HG03521 (cell line): Measurements from ENCODE around the gene OR2T10.
"Not testable (repeated sequence)": the region's sequence is repeated elsewhere in the genome, so short reads cannot be mapped to it uniquely, and the experiment has no call there.

Experiments
- ATAC-seq: cut with Tn5 transposase; IDR thresholded peaks from one replicate; pipeline ENCODE4 v1.9.1; 2021; ENCODE audit warnings: mild to moderate bottlenecking, moderate library complexity; ENCODE audit not compliant: unreplicated experiment

OR2T10 gene

DNA sequence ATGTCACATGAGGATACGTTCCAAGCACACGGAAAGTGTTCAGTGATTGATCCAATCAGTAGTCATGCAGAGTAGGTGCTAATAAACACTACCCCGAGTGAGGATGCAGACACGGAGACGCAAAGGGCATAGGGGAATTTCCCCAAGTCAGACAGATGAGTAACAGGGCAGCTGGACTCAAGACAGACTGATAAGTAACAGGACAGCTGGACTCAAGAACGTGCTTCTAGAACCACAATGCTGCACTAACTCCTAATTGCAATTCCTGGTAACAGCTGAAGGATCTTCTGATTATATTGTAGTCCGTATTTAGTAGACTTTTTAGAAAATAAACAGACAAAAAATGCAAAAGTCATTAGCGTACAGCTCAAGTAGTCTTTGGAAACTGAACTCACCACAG, 1.9 kb upstream of the OR2T10 start:
- no peak for ATAC-seq

DNA sequence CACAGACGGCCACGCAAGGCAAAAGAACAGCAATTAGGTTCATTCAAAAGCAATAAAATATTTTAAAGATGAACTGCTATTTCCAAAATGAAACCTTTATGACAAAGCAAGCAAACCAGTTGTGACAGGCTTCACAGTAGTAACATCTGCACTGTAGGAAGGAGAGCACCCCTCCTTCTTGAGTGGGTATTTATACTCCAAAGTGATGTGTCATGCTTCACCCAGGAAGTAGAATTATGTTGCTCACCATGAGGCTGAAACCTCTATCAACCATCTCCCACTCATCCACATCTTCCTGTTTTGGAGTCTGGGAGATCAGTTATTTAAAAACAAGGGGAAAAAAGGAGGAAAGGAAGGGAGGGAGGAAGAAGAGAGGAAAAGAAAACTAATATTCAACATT, 885 bp downstream of the OR2T10 start:
- no peak for ATAC-seq

DNA sequence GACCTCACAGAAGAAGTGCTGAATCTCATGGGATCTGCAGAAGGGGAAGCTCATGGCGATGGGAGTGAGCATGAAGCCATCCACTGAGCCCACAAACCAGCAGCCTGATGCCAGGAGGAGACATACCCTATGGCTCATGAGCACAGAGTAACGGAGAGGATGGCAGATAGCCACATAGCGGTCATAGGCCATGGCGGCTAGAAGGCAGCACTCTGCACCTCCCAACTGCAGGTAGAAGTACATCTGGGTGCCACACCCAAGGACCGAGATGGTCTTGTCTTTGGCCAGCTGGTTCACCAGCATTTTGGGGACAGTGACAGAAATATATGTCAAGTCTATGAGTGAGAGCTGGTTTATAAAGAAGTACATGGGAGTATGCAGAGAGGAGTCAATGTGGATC, 4.3 kb downstream of the OR2T10 start:
- no peak for ATAC-seq

DNA sequence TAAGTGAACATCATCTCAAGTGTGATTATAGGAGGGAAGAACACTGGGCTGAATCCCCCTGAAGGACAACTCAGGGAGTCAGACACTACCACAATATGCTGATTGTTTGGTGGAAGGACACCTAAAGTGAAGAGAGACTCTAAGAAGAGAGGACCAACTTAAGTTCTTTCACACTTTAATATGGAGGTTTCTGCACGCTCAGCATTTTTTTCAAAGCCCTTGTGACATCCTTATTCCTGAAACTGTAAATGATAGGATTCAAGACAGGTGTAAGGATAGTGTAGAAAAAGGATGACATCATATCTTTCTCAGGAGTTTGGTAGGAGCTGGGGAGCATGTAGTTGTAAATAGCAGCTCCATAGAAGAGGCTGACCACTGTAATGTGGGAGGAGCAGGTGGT, 4.8 kb downstream of the OR2T10 start:
- ATAC-seq: no peak

DNA sequence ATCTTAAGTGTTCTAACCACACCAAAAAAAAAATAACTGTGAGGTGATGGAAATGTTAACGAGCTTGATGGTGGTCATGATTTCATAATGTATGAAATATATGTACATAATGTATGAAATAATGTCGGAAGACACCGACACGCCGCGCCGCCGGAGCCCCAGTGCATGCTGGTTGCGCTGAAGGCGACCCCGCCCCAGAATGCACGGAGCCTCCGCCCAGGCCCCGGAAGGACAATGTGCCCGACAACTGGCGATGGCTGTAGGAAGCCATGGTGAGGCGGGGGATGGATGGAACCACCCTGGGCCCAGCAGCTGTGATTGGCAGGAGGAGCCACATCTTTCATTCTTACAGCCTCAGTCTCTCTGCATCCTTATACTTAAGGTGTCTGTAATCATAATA, 7.4 kb downstream of the OR2T10 start:
- no peak for ATAC-seq

DNA sequence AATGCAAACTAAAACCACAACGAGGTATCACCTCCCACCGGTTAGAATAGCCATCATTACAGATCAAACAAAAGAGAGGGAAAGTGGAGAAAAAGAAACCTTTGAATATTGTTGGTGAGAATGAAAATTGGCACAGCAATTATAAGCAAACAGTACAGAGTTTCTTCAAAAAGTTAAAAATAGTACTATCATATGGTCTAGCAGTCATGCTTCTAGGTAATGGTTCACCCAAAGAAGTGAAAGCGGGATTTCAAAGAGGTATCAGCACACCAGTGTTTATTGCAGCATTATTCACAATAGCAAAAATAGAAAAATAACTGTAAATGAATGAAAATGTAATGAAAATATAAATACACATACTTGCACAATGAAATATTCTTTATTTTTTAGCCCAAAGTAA, 8.2 kb downstream of the OR2T10 start:
- ATAC-seq: no peak

DNA sequence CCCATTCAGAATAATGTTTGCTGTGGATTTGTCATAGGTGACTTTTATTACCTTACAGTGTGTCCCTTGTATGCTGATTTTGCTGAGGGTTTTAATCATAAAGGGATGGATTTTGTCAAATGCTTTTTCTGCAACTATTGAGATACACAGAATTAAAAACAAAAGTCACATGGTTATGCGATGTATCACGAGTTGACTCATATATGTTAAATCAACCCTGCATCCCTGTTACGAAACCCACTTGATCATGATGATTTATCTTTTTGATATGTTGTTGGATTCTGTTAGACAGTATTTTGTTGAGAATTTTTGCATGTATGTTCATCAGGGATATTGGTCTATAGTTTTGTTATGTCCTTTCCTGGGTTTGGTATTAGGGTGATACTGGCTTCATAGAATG, 12.2 kb downstream of the OR2T10 start:
- no peak for ATAC-seq

DNA sequence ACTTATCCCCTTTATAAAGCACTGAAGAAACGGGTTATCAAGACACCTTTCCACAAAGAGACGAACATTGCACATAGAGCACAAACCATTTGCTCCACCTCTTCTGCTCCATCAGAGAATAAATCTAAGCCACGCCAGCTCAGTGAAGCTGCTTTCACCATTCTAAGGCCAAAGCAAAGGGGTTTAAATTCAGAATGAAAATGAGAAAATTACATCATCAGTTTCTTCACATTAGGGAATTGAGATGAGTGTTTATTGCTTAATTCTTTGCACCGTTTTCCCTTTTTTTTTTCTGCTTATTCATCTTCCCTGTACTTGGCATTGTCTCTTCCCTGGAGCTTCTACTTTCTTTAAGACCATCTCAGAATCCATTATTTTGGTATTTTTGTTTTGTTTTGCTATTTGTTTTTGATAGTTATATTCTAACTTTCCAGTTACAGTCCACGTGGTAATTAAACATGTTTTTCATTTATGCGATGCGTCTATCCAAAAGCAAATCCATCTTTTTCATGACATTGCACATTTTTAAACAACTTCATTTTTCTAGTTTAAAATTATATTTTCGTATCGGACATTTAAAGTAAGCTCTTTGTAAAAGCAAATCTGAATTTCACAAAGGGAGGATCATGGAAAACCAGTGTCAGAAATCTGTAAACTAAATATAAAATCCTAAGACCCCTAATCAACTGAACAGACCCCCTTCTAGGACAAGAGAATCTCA, 21.1 kb downstream of the OR2T10 start:
- no peak for ATAC-seq

DNA sequence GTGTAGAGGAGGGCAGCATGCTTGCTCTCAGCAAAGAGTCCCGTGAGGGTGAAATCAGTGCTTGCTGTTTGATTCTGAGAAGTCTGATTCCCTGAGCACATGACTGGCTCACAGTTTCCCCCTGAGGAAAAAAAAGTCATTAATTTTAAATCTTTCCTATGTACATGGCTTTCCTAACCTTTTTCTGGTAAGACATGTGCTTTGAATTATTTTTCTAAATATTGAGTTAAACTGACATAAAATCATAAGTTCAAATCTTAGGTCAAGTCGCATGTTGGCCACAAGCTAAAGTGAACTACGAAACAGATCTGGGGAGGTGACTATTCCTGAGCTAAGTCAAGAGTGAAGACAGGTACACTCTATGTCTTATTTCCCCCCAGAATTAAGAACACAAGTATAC, 22.8 kb downstream of the OR2T10 start, which contains the start of gene OR2T34:
Gene OR2T34, minus strand, starts transcription at position 101 of the 400 bp plus-strand sequence. Its CDS starts 0 bp downstream, at position 101.
- ATAC-seq: not testable (repeated sequence)

DNA sequence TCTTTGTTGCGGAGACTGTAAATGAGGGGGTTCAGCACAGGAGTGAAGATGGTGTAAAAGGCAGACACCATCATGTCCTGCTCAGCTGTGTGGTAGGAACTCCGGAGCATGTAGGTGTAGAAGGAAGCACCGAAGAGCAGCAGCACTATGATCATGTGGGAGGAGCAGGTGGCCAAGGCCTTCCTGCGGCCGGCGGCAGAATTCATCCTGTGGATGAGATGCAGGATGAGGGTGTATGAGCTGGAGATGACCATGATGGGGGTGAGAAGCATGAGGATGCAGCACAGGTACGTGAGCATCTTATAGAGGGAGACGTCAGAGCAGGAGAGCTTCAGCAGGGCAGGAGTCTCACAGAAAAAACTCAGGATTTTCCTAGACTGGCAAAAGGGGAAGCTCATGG, 23.6 kb downstream of the OR2T10 start:
- not testable (repeated sequence) for ATAC-seq

DNA sequence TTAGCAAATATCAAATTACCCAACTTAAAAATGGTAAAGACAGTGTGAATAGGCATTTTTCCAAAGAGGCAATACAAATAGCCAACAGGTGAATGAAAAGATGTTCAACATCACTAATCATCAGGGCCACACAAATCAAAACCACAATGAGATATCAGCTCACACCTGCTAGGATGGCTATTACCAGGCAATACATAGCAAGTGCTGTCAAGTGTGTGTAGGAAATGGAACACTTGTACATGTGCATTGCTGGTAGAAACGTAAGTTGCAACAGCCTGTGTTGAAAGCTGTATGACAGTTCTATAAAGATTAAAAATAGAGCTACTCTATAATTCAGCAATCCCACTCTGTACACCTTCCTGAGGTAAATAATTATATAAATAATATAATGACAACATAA, 25.5 kb downstream of the OR2T10 start:
- not testable (repeated sequence) for ATAC-seq

DNA sequence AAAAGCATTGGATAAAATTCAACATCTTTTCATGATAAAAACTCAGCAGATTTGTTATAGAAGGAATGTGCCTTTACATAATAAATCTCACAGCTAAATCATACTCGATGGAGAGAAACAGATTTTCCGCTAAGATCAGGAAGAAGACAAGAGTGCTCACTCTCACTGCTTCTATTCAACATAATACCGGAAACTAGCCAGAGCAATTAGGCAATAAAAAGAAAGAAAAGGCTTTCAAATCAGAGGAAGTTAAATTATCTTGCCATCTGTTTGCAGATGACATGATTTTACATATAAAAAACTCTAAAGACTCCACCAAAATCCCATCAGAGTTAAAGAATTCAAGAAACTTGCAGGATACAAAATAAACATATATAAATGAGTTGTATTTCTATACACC, 26.7 kb downstream of the OR2T10 start:
- not testable (repeated sequence) for ATAC-seq

DNA sequence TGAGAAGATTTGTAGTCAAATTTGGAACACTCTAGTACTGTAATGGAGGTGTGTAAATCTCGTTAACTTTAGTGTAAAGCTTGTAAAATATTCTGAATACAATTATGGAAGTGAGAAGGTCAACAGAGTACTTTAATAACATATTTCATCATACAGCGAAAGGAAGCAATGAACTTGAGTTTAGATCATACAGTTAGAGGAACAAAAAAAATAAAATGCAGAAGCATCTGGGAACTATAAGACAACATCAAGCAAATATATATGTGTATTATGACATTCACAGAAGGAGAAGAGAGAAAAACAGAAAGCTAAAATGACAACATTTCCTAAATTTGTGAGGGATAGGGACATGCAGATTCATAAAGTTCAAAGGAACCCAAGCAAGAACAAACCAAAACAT, 28.5 kb downstream of the OR2T10 start:
- not testable (repeated sequence) for ATAC-seq

DNA sequence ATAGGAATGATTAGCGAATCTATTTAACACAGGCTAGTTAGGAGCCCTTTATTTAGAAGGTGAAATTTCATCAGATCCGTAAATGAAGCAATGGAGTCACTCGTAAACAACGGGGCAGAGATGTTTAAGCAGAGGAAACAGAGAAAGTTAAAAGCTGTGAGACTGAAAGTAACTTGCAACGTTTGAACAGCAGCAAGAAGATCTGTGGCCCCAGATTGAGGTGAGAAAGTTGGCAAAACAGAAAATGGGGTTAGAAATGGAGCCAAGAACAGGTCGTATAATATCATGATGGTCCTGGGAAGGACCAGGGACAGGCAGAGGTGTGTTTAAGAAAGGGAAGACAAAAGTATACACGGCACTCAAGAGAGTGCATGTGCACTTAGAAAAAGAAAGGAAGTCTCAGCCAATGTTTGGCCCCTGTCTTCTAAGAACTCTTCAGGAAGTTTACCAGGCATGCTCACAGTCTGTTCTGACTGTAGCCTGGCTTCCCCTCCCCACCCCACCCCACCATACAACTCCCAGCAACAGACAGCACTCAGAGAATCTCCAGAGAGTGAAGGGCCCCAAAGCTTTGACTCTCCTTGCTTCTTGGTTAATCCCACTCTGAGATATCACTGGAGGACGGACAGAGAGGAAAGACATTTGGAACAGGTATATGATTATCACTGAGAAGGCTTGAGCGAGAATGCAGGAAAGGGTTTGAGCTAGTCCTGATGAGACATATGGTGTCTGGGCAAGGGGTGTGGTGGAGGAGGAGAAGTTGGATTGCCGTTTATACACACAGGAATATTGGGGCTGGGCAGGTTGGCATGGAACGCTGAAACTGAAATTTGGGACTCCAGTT, 31.7 kb downstream of the OR2T10 start:
- not testable (repeated sequence) for ATAC-seq

DNA sequence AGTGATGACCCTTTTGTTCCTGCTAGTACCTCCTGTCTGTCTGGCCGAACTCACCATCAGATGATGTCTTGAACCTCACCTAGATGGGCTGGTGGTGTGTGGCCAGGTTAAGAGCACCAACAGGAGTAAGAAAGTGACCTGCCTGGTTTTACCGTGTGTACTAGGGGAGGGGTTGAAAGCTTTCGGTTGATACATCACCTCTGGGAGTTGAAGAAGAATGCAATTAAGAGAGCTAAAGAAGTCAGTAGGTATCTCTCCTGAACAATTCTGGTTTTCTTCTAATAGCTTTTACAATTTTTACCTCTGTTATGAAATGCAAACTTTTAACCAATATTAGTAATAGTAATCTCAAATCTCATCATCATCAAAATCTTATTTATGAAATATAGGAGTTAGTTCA, 34.8 kb downstream of the OR2T10 start, which contains the start of gene OR2T29:
Gene OR2T29, minus strand, starts transcription at position 101 of the 400 bp plus-strand sequence. CDS start 3,281 bp downstream, outside the sequence.
- not testable (repeated sequence) for ATAC-seq

DNA sequence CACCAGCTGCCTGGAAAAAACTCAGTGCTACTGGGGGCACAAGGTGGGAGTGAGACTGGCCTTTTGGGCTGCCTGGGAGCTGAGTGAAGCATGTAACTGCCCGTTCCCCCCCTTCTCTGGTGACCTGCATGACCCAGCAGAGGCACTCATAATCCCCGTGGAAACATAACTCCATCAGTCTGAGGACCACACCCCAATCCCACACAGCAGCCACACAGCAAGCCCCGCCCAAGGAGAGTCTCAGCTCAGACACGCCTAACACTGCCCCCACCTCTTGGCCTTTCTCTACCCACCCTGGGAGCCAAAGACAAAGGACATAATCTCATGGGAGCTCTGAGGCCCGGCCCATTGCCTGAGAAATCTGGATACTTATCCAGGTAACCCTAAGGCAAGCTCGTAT, 46.5 kb downstream of the OR2T10 start:
- not testable (repeated sequence) for ATAC-seq

DNA sequence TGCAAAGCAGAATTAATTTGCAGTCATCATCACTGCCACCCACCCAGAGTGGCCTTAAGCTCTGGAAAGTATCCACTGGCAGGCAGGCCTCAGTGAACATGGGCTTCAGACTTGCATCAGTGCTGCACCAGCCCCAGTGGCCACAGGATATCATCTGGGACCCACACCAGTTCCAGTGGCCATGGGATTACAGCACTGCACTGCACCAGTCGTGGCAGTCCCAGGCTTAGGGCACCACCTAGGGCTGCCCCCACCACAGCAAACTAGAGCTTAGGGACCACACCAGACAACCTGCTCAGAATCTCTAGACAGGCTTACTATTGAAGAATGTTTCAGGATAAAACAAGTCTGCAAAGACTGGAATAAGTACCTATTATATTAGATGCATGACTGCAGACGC, 50.1 kb downstream of the OR2T10 start:
- not testable (repeated sequence) for ATAC-seq
